ENCODE measurements around the gene NR5A2.
A peak's percentile ranks its signal among the peaks of the same experiment; 100 is the strongest.

Gene NR5A2

GRCh38 chr1:200027264-200027823 lies at the start of gene NR5A2:
NR5A2 (plus strand) TSS chr1:200027710; CDS start chr1:200027848, 138 bp downstream.
- H3K9me3 Mint-ChIP-seq = no peaks in the 10 kb centered on the region
- no peak within 1 kb of the TSS for H3K27ac Mint-ChIP-seq
- peak within 1 kb of the TSS; percentile 65 for H3K4me3 Mint-ChIP-seq
- H3K4me1 Mint-ChIP-seq (ENCODE audit: low read depth) = no peaks in the 10 kb centered on the region
- intact Hi-C loops (cut with micrococcal nuclease) = no loop called here
- no peaks in the 10 kb centered on the region for H3K36me3 Mint-ChIP-seq (ENCODE audit: low read depth)
- H3K27me3 Mint-ChIP-seq = peaks cover 77% of the 10 kb centered on the region

- intact Hi-C loops (cut with micrococcal nuclease) = no loop called here
- H3K4me3 Mint-ChIP-seq = no peak overlapping the region
- H3K27ac Mint-ChIP-seq = no peak overlapping the region
Measured at GRCh38 chr1:199978408-199978940, 49.0 kb upstream of the NR5A2 start.

GRCh38 chr1:199979071-199979470 lies 48.4 kb upstream of the NR5A2 start:
- no peaks in the 10 kb centered on the region for H3K36me3 Mint-ChIP-seq (ENCODE audit: low read depth)
- H3K27me3 Mint-ChIP-seq = peaks cover 27% of the 10 kb centered on the region
- intact Hi-C loops (cut with micrococcal nuclease) = no loop called here
- H3K4me3 Mint-ChIP-seq = no peak overlapping the region
- peaks cover 17% of the 10 kb centered on the region for H3K4me1 Mint-ChIP-seq (ENCODE audit: low read depth)
- H3K27ac Mint-ChIP-seq = no peak overlapping the region
- no peaks in the 10 kb centered on the region for H3K9me3 Mint-ChIP-seq

More at GRCh38 chr1:199978408-199978940, 49.0 kb upstream of the NR5A2 start:
- peaks cover 31% of the 10 kb centered on the region for H3K27me3 Mint-ChIP-seq
- no peaks in the 10 kb centered on the region for H3K36me3 Mint-ChIP-seq (ENCODE audit: low read depth)
- no peaks in the 10 kb centered on the region for H3K9me3 Mint-ChIP-seq
- H3K4me1 Mint-ChIP-seq (ENCODE audit: low read depth) = peaks cover 17% of the 10 kb centered on the region

DNA sequence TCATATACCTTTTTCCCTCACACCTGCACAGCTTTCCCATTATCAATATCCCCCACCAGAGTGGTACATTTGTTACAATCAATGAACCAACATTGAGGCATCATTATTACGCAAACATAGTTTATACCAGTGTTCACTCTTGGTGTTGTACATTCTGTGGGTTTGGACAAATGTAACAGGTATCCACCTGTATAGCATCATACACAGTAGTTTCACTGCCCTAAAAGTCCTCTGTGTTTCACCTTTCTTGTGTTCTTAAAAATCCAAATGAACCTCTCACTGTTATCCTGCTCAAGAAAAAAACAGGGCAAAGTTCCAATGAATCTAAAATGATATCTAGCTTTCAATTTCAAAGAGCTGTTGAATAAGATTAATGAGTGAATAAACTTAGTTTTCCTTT lies 45.9 kb upstream of the NR5A2 start:
- peaks cover 18% of the 10 kb centered on the region for H3K27me3 Mint-ChIP-seq
- no peaks in the 10 kb centered on the region for H3K36me3 Mint-ChIP-seq (ENCODE audit: low read depth)

DNA sequence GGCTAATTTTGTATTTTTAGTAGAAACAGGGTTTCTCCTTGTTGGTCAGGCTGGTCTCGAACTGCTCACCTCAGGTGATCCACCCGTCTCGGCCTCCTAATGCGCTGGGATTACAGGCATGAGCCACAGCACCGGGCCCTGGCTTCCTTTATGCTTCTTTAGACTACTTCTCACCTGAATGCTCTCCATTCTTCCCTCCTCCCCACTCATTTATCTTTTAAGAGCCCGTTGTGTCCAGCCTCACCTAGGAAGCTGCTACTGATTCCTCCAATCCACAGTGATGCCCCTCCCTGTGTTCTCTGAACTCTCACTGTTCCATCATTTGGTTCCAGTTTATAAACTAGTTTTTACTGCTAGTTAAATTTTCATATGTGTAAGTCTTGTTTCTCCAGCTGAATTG lies 44.9 kb upstream of the NR5A2 start:
- H3K36me3 Mint-ChIP-seq (ENCODE audit: low read depth) = no peaks in the 10 kb centered on the region
- no peaks in the 10 kb centered on the region for H3K9me3 Mint-ChIP-seq
- peaks cover 4% of the 10 kb centered on the region for H3K4me1 Mint-ChIP-seq (ENCODE audit: low read depth)
- no peak overlapping the region for H3K4me3 Mint-ChIP-seq
- intact Hi-C loops (cut with micrococcal nuclease) = no loop called here
- no peak overlapping the region for H3K27ac Mint-ChIP-seq
- H3K27me3 Mint-ChIP-seq = peaks cover 12% of the 10 kb centered on the region

More for the DNA sequence above, 45.9 kb upstream of the NR5A2 start:
- intact Hi-C loops (cut with micrococcal nuclease) = no loop called here
- Mint-ChIP-seq H3K4me3 (no peak overlapping the region), H3K4me1 (ENCODE audit: low read depth) (peaks cover 14% of the 10 kb centered on the region), H3K27ac (no peak overlapping the region), H3K9me3 (no peaks in the 10 kb centered on the region)

DNA sequence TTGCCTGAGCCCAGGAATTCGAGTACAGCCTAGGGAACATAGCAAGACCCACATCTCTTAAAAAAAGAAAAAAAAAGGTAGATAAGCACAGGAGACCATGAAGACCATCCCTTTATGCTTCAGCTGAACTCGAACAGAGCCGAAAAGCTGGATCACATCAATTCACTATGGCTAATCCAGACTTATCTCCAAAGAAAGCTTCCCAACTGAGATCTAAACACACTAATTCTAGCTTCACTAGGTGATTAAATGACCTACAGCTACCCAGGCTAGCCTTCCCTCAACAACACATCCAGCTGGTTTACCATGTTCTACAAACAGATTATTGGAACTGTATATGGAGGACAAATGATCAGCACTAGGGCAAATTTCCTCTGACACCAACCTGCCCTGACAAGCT lies 44.0 kb upstream of the NR5A2 start:
- Mint-ChIP-seq H3K27me3 (peaks cover 11% of the 10 kb centered on the region), H3K36me3 (ENCODE audit: low read depth) (no peaks in the 10 kb centered on the region), H3K4me3 (no peak overlapping the region), H3K9me3 (no peaks in the 10 kb centered on the region), H3K4me1 (ENCODE audit: low read depth) (no peaks in the 10 kb centered on the region), H3K27ac (no peak overlapping the region)
- intact Hi-C loops (cut with micrococcal nuclease) = no loop called here

GRCh38 chr1:199995096-199995685 lies 32.3 kb upstream of the NR5A2 start:
- H3K4me3 Mint-ChIP-seq = no peak overlapping the region
- H3K9me3 Mint-ChIP-seq = no peaks in the 10 kb centered on the region
- no peaks in the 10 kb centered on the region for H3K4me1 Mint-ChIP-seq (ENCODE audit: low read depth)
- peaks cover 1% of the 10 kb centered on the region for H3K27me3 Mint-ChIP-seq
- H3K27ac Mint-ChIP-seq = no peak overlapping the region
- H3K36me3 Mint-ChIP-seq (ENCODE audit: low read depth) = no peaks in the 10 kb centered on the region
- intact Hi-C loops (cut with micrococcal nuclease) = no loop called here

DNA sequence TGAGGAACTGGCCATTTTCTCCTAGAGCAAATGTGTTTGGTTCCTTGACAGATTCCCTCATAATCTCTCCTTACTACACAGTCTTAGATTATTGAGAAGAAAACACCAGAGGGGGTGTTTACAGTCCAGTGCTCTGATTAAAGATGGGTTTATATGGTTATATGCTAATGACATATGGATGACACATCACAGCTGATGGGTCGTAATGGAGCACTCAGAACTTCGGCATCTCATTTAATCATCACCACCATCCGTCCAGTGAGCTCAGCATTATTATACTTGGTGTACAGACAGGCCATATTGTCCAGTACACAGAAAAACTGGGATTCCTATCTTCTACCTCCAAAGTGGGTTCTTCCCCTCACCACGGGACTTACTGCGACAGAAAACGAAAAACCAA lies 22.3 kb upstream of the NR5A2 start:
- Mint-ChIP-seq H3K27ac (no peak overlapping the region), H3K9me3 (no peaks in the 10 kb centered on the region), H3K4me3 (no peak overlapping the region), H3K4me1 (ENCODE audit: low read depth) (peaks cover 5% of the 10 kb centered on the region), H3K36me3 (ENCODE audit: low read depth) (no peaks in the 10 kb centered on the region), H3K27me3 (peaks cover 2% of the 10 kb centered on the region)
- intact Hi-C loops (cut with micrococcal nuclease) = no loop called here

DNA sequence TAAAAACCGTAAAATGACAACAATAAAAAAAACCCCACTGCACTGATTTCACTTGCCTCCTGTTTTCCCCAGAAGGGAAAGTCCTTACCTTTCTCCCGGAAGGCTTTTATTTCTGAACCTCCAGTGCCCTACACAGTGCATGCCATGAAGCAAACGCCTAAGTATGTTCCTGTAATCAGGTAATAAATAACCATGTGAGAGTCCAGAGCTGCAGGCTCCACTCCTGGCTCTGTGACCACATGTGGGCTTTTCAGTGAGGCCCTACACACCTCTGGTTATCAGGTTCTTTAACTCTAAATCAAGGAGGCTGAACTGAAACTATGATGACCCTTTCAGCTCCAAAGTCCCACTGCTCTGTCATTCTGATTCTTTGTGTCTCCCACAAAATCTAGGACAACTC lies 20.8 kb upstream of the NR5A2 start:
- intact Hi-C loops (cut with micrococcal nuclease) = no loop called here
- Mint-ChIP-seq H3K4me1 (ENCODE audit: low read depth) (no peaks in the 10 kb centered on the region), H3K27ac (no peak overlapping the region), H3K36me3 (ENCODE audit: low read depth) (no peaks in the 10 kb centered on the region), H3K9me3 (no peaks in the 10 kb centered on the region), H3K4me3 (no peak overlapping the region), H3K27me3 (peaks cover 2% of the 10 kb centered on the region)

DNA sequence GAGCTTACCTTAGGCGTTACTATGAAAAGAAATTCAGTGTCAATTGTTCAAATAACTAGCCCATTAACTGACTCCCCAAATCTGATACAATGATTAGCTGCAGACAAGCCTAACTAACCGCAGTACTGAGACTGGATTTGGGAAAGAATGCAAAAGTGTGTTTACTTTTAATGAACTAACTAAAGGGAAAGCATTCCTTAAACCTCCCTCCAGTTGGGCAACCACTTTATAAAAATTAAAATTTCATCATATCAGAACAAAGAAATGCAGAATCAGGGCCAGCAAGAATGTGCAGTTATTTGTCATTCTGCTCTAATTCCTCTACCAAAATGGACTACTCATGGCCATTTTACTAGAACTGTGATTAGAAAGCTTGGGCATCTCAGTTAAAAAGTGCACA lies 11.7 kb upstream of the NR5A2 start:
- intact Hi-C loops (cut with micrococcal nuclease) = no loop called here
- no peaks in the 10 kb centered on the region for H3K4me1 Mint-ChIP-seq (ENCODE audit: low read depth)
- H3K27ac Mint-ChIP-seq = no peak overlapping the region
- no peaks in the 10 kb centered on the region for H3K36me3 Mint-ChIP-seq (ENCODE audit: low read depth)
- peaks cover 7% of the 10 kb centered on the region for H3K27me3 Mint-ChIP-seq
- no peak overlapping the region for H3K4me3 Mint-ChIP-seq
- H3K9me3 Mint-ChIP-seq = no peaks in the 10 kb centered on the region

DNA sequence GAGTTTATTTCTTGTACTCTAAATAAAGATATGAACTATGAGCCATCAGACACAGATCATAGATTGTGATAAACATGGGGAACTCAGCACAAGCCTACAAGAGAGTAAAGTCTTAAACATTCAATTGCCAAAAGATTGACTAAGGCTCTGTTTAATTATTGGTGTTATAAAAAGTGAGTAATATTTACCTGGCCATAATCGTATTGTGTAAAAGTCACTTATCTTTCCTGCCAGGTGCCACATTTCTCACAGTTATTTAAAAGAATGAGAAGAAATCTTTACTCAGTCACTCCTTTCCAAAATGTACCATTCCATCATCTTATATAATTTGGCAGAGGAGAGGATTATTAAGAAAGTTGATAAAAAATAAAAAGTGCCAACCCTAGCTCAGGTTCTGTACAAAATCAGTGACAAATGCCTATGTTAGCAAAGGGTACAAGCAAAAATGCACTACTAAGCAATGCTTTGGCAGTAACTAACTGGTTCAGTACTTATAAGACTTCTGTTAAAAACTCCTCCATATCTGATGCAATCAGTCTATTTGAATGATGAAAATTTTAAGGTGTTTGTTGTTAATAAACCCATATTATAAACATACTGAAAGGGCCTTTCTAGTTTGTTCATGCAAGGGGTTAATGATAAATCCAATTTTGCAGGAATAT lies 5.8 kb upstream of the NR5A2 start:
- Mint-ChIP-seq H3K4me3 (no peak overlapping the region), H3K4me1 (ENCODE audit: low read depth) (no peaks in the 10 kb centered on the region), H3K9me3 (no peaks in the 10 kb centered on the region), H3K27me3 (peaks cover 33% of the 10 kb centered on the region), H3K36me3 (ENCODE audit: low read depth) (no peaks in the 10 kb centered on the region), H3K27ac (no peak overlapping the region)
- intact Hi-C loops (cut with micrococcal nuclease) = no loop called here

GRCh38 chr1:200022239-200022804 lies 5.2 kb upstream of the NR5A2 start:
- H3K36me3 Mint-ChIP-seq (ENCODE audit: low read depth) = no peaks in the 10 kb centered on the region
- no peaks in the 10 kb centered on the region for H3K4me1 Mint-ChIP-seq (ENCODE audit: low read depth)
- intact Hi-C loops (cut with micrococcal nuclease) = no loop called here
- H3K9me3 Mint-ChIP-seq = no peaks in the 10 kb centered on the region
- H3K27me3 Mint-ChIP-seq = peaks cover 38% of the 10 kb centered on the region
- no peak overlapping the region for H3K4me3 Mint-ChIP-seq
- H3K27ac Mint-ChIP-seq = no peak overlapping the region

DNA sequence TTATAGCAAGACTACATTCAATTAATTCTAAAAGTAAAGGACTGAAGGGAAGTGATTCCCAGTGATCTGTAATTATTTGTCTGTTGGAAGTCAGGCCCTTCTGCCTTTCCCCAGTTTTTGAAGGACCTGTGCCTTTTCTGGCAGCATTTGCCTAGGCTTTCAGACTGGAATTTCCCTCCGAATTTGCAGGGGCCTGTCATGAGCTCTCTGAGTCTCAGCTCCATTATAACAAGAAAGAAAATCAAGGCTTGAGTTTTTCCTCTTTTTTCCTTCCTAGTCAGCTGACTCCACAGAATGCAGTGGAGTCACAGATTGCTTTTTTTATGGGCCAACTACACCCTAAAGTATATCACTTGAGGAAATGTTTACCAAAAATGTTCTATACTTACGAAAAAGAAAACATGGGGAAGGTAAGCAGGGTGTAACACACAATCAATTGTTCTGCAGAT lies 1.1 kb downstream of the NR5A2 start:
- Mint-ChIP-seq H3K4me3 (peak overlapping the region; percentile 65), H3K36me3 (ENCODE audit: low read depth) (no peaks in the 10 kb centered on the region), H3K27me3 (peaks cover 71% of the 10 kb centered on the region), H3K27ac (no peak overlapping the region), H3K9me3 (no peaks in the 10 kb centered on the region), H3K4me1 (ENCODE audit: low read depth) (no peaks in the 10 kb centered on the region)
- intact Hi-C loops (cut with micrococcal nuclease) = no loop called here

All from dendritic cell treated with granulocyte-macrophage colony-stimulating factor and Interleukin-4, amounts not matched to agents 40 ng/mL and 50 ng/mL, for 4 days (primary cell).